Inflammatory macrophage (primary cell): ENCODE results near the gene MYG1.
A peak's percentile ranks its signal among the peaks of the same experiment; 100 is the strongest.

ENCODE experiments used
- DNase-seq, 2 donors: peaks; one replicate each; pipeline ENCODE4 v3.0.0-alpha.2; 2020 to 2022
- total RNA-seq, 18 experiments: gene quantifications; one replicate each; lab custom pipeline; 2026; ENCODE audit warnings: mixed read lengths in 6 of 18, inconsistent platforms in 2 of 18; lab: John Stamatoyannopoulos, UW

MYG1 gene
- total RNA-seq: 0 to 0.32 (median 0.06) reads per million in 18 experiments

- DNase-seq: peak; percentile 84 to 89
Observed at GRCh38 chr12:53299454-53300180, at the start of gene MYG1. TSS of gene MYG1 (plus strand) at chr12:53299695. CDS start at chr12:53299738, 43 bp downstream.

GRCh38 chr12:53251477-53252348 is 47.8 kb upstream of the MYG1 start:
- peak; percentile 66 to 82 for DNase-seq

- peak in 1 of 2 donors; percentile 40 for DNase-seq
Observed at GRCh38 chr12:53252349-53252916, 47.1 kb upstream of the MYG1 start.

GRCh38 chr12:53253298-53253697 is 46.2 kb upstream of the MYG1 start:
- DNase-seq: no peak

GRCh38 chr12:53254816-53255545 is 44.5 kb upstream of the MYG1 start:
- no peak for DNase-seq

- DNase-seq: peak; percentile 51 to 67
Observed at GRCh38 chr12:53255996-53256395, 43.5 kb upstream of the MYG1 start.

GRCh38 chr12:53258541-53259539 is 40.7 kb upstream of the MYG1 start:
- no peak for DNase-seq

- no peak for DNase-seq
Observed at GRCh38 chr12:53259891-53260290, 39.6 kb upstream of the MYG1 start.

GRCh38 chr12:53265783-53266182 is 33.7 kb upstream of the MYG1 start:
- no peak for DNase-seq

- peak; percentile 80 to 86 for DNase-seq
Observed at GRCh38 chr12:53267306-53267998, 32.0 kb upstream of the MYG1 start.

GRCh38 chr12:53267999-53268629 is 31.4 kb upstream of the MYG1 start, which contains the start of gene ESPL1:
TSS of gene ESPL1 (plus strand) at chr12:53268299. CDS start at chr12:53268767, 468 bp downstream.
- DNase-seq: peak; percentile 80 to 87

- no peak for DNase-seq
Observed at GRCh38 chr12:53268630-53269562, 30.6 kb upstream of the MYG1 start.

- no peak for DNase-seq
Observed at GRCh38 chr12:53274445-53274844, 25.1 kb upstream of the MYG1 start.

- DNase-seq: no peak
Observed at GRCh38 chr12:53276511-53276910, 23.0 kb upstream of the MYG1 start.

- DNase-seq: no peak
Observed at GRCh38 chr12:53277981-53278380, 21.5 kb upstream of the MYG1 start.

GRCh38 chr12:53279283-53279869 is 20.1 kb upstream of the MYG1 start:
- DNase-seq: no peak

GRCh38 chr12:53279888-53280498 is 19.5 kb upstream of the MYG1 start:
- DNase-seq: no peak

GRCh38 chr12:53286448-53286847 is 13.0 kb upstream of the MYG1 start:
- DNase-seq: no peak
